ENCODE measurements around the gene PRRG3.
"Not testable (repeated sequence)": the region's sequence is repeated elsewhere in the genome, so short reads cannot be mapped to it uniquely, and the experiment has no call there.

PRRG3 gene
- 0 to 0.10 (median 0) reads per million in 4 experiments for total RNA-seq

DNA sequence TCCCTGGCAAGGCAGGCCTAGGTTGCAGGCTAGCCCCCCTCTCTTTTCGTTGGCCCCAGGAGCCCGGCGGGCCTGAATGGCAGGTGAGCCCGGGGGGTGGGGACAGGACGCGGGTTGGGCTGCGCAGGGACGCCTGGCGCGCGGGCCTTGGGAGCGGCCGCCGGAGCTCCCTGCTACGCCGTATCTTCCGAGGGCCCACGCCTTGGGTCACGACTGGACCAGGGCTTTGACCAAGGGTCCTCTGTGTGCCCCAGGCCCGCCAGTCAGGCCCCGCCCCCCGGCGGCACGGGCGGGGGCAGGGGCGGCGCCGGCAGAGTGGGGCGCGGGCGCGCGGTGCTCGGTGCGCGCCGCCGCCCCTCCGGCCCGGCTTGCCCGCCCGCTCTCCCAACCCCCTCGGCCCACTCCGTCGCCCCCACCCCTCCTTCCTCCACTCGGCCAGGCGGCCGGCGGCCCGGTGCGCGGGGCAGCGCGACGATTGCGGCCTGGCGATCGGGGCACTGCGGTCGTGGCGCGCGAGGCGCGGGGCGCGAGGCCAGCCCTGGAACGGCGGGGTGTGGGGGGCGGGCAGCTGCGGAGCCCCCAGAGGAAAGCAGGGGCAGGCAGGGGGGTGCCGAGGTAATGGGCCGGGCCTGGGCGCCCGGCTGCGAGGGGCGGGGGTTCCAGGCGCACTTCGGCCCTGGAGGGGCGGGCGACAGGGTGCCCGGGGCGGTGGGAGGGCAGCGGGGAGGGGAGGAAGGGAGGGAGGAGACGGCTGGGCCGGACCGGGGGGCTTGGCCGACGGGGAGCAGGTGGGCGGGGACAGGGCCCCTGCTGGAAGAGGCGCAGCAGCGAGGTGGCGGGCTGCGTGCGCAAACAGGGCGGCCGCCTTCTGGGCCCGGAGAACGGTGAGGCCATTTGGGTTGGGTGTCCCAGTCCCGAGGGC, at the start of gene PRRG3:
Gene PRRG3, plus strand, starts transcription at position 798 of the 922 bp plus-strand sequence. CDS start 3,357 bp downstream, outside the sequence.
- DNase-seq = no peak

- DNase-seq = no peak
These were observed 20.0 kb upstream of the PRRG3 start for GRCh38 chrX:151675121-151675746.

- DNase-seq = no peak
These were observed 19.1 kb upstream of the PRRG3 start for GRCh38 chrX:151676196-151676595.

DNA sequence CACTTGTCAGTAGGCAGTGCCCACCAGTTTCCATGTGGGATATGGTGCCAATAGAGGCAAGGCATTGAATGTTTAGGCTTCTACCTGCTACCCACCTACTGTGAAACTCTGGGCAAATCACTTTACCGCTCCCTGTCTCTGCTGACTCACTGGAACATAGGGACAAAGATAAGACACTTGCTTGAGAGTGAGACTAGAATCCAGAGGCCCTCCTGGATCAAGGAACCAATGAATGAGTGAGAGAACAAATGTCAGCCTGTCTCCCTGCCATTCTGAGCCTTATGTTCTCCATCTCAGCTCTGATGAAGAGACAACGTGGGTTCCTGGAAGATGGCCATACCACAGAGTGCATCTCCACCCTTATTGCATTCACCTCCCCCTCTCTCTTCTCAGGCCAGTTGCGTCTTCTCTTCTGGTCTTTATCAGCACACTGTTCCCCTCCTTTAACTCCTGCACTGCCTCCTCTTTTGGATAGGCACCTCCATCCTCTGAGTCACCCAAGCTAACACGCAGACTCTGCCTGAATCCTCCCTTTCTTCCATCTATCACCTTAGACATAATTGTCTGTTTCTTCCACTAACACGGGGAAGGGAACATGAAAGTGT, 15.4 kb upstream of the PRRG3 start:
- DNase-seq = no peak

GRCh38 chrX:151680805-151681204, 14.5 kb upstream of the PRRG3 start:
- DNase-seq = peak; percentile 24

- DNase-seq = no peak
These were observed 7.6 kb upstream of the PRRG3 start for GRCh38 chrX:151687635-151688034.

DNA sequence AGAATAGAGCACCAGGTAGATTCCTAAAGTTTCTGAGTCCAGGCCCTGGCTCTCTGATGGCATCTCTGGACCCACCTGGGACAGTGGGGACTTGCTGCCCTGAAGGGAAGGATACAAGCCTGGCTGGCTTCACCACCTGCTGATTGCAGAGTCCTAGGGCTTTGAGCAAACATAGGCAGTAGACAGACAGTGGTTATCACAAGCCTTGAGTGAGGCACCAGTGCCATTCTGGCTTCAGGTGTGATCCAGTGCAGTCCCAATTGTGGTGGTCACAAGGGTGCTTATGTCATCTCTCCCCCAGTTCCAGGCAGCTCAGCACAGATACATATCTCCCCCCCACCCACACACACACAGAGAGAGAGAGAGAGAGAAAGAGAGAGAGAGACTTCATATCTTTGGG, 6.6 kb upstream of the PRRG3 start:
- no peak for DNase-seq

DNA sequence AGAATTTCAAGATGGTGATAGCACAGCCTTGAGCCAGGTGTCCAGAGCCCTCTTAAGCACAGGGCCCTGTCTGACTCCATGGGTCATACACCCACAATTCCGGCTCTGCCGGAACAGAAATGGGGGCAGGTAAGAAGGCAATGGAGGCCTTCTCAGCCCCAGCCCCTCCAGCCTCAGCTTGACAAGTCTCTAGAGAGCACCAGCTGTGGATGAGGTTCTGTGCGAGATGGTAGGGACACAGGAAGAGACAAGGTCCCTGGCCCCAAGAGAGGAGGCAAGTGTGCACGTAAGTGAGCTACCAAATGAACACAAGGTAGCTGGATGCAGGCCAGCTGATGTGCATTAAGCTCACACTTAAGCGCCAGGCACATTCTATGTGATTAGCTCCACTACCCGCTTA, 2.4 kb upstream of the PRRG3 start:
- no peak for DNase-seq

GRCh38 chrX:151694121-151694520, 1.1 kb upstream of the PRRG3 start:
- no peak for DNase-seq

DNA sequence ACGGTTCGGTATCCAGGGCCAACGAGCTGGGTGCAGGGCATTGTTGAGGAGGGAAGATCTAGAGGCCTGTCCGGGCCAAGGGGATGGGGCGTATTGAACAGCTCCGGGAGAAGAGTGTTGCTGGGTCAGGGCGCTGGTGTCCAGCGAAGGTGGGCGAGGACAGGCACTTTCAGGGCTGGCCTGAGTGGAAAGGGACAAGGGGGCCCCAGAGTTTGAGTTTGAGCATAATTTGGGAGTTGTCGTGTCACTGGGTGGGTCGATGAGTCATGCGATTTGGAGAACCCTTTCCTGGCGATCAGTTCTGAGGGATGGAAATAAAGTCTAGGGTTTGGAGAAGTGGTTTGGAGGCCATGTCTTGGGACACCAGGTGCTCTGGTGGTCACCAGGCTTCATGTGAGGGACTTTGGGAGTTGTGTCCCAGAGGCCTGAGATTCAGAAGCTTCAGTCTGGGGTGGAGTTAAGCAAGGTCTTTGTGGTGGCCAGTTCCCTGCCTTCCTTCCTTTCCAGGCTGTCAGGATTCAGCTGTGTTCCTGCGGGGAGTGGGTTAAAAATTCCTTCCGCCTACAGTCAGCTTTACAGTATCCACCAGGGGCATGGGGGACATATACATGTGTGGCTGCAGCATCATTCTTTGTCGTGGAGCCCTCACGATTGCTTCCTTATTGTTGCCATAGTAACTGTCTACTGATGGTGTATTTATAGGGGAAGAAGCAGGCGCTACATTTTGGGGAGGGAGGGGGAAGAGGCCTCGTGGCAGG, 504 bp downstream of the PRRG3 start:
- DNase-seq = no peak

- not testable (repeated sequence) for DNase-seq
These were observed 1.8 kb downstream of the PRRG3 start for GRCh38 chrX:151697082-151697481.

- DNase-seq = no peak
These were observed 2.3 kb downstream of the PRRG3 start for GRCh38 chrX:151697522-151697921.

GRCh38 chrX:151698485-151698884, 3.2 kb downstream of the PRRG3 start:
- no peak for DNase-seq

- DNase-seq = no peak
These were observed 4.5 kb downstream of the PRRG3 start for GRCh38 chrX:151699746-151700145.

DNA sequence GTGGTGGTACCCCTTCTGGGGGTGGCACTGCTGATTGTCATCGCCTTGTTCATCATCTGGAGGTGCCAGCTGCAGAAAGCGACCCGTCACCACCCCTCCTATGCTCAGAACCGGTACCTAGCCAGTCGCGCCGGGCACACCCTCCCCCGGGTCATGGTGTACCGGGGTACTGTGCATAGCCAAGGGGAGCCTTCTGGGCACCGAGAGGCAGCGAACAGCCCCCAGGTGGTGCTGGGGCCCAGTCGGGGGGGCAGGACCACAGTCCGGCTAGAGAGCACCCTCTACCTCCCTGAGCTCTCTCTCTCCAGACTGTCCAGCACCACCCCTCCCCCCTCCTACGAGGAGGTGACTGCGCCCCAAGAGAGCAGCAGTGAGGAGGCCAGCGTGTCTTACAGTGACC, 5.3 kb downstream of the PRRG3 start:
- no peak for DNase-seq

DNA sequence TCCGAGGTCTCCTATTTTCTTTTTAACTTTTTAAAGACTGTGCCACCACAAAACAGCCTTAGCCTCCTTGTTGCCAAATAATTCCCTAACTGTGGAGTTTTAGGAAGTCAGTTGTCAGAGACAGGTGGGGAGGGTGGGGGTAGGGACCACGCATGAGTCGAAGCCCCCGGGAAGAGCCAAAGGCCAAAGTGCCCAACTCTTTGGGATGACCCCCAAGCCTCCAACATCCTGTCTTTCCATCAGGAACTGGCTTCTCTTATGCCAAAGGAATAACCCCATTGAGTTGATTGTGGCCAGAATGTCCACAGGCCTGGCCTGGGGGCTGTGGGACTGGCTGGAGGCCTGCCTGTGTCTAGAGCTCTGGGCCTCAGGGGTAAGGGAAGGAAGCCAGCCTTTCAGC, 5.8 kb downstream of the PRRG3 start:
- DNase-seq = no peak

- DNase-seq = no peak
These were observed 6.3 kb downstream of the PRRG3 start for GRCh38 chrX:151701531-151701930.

DNA sequence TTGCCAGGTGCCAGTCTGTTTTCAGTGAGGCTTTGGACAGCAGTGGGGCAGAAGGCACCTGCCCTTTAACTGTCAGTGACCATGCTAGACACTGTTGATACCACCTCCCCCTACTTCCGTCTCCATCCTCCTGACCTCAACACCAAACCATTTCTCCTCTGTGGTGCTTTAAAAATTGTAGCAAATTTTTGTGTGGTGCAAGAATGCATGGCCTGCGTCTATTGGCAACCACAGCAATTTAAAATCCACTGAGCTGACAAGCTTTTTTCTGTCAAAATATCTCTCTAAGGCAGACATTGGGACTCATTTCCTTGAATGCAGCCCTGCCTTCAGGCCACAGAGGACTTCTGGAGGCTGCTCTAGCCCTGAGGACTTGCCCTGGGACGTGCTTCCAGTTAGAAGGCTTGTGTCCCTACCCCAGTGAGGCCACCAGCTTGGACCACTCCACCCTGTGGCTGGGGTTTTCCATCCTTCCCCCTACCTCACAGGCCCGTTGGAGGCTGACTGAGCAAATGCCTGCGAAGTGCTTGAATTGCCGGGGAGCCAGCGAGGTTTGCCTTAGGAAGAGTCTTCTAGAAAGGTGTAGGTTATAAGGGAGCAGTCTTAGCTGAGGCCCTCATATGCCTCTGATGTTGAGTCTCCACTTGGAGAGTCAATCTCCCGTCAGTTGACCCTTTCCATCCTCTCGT, 6.9 kb downstream of the PRRG3 start:
- DNase-seq = no peak

DNA sequence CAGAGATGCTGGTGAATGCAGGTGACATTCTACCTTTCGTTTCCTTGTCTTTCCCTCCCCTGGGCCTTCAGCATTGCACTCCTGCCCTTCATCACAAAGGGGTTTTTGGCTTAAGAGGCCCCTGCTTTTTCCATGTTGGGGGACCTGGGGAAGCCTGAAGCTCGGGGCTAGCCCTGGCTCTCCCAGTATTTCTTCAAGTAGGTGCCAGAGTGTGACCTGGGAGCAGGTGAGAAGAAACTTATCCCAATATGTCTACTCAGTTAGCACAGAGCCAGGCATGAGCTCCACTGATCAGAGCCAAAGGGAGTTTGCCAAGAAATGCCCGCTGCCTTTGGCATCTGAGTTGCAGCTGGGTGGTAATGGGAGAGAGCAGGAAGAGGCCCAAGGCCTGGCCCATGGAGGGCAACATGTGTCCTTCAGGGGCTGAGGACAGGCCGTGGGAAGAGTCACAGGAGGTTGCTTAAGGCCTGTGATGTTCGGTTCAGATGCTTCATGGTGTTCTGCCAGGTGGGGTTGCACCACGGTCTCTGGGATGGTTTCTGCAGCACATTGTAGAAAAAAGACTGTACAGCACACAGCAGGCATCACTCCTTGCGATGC, 7.6 kb downstream of the PRRG3 start:
- DNase-seq = no peak

GRCh38 chrX:151703487-151703886, 8.2 kb downstream of the PRRG3 start:
- no peak for DNase-seq

GRCh38 chrX:151704041-151704663, 8.9 kb downstream of the PRRG3 start:
- no peak for DNase-seq
